Measurements from ENCODE around the gene SUPT7L.

The SUPT7L gene

DNA sequence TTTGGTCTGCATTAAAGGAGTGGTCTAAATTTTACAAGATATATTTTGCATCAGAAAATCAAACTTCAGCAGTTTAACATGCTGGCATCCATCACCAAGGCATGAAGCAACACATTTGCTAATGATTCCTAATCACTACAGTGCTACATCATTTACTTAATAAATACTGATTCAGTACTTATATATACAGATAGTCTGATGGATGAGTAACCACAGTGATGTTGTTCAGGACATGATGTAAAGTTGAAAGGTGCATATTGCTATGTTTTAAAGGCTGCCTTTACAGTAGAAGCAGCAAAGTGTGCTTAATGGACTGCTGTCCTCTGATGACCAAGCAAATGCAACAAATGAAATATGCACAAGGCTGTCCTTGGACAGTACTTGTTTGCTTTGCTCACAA lies 11.1 kb downstream of the SUPT7L start:
- no peak overlapping the region for H3K9ac ChIP-seq
- H3K36me3 ChIP-seq (ENCODE audit: insufficient read depth), result no peaks in the 10 kb centered on the region; the same call in 1 of the 2 replicates
- no peak for TF ChIP-seq CTCF (conservative IDR thresholded peaks at IDR 0.05; ENCODE audit: low read depth, low read length)
- H4K20me1 ChIP-seq (ENCODE audit: insufficient read depth), result no peaks in the 10 kb centered on the region
- no peak overlapping the region for H2AFZ ChIP-seq (ENCODE audit: low read depth)
- H3K4me2 ChIP-seq, result no peak overlapping the region
- no peak overlapping the region for H3K4me3 ChIP-seq (IDR thresholded peaks at IDR 0.05; ENCODE audit: insufficient read depth, low read depth, low read length)
- H3K27ac ChIP-seq, result no peak overlapping the region
- no peaks in the 10 kb centered on the region for H3K79me2 ChIP-seq (ENCODE audit: insufficient read depth, low read depth)
- no peaks in the 10 kb centered on the region for H3K4me1 ChIP-seq (ENCODE audit: low read depth, poor library complexity, severe bottlenecking)
- no peaks in the 10 kb centered on the region for H3K27me3 ChIP-seq (ENCODE audit: insufficient read depth, low read depth)

GRCh38 chr2:27651056-27651455 lies 12.4 kb downstream of the SUPT7L start:
- H3K9ac ChIP-seq, result no peak overlapping the region
- H3K36me3 ChIP-seq (ENCODE audit: insufficient read depth), result no peaks in the 10 kb centered on the region; the same call in 1 of the 2 replicates
- no peak for TF ChIP-seq CTCF (conservative IDR thresholded peaks at IDR 0.05; ENCODE audit: low read depth, low read length)

GRCh38 chr2:27647737-27648136 lies 15.7 kb downstream of the SUPT7L start:
- Histone ChIP-seq H3K4me1 (ENCODE audit: low read depth, poor library complexity, severe bottlenecking) (no peaks in the 10 kb centered on the region), H3K27ac (no peak overlapping the region), H3K4me3 (IDR thresholded peaks at IDR 0.05; ENCODE audit: insufficient read depth, low read depth, low read length) (no peak overlapping the region), H3K4me2 (no peak overlapping the region), H3K79me2 (ENCODE audit: insufficient read depth, low read depth) (no peaks in the 10 kb centered on the region), H3K9ac (no peak overlapping the region), H2AFZ (ENCODE audit: low read depth) (no peak overlapping the region), H3K36me3 (ENCODE audit: insufficient read depth) (no peaks in the 10 kb centered on the region; the same call in 1 of the 2 replicates), H4K20me1 (ENCODE audit: insufficient read depth) (no peaks in the 10 kb centered on the region), H3K27me3 (ENCODE audit: insufficient read depth, low read depth) (no peaks in the 10 kb centered on the region)
- TF ChIP-seq CTCF (conservative IDR thresholded peaks at IDR 0.05; ENCODE audit: low read depth, low read length), result no peak

More at GRCh38 chr2:27651056-27651455, 12.4 kb downstream of the SUPT7L start:
- Histone ChIP-seq H3K4me2 (no peak overlapping the region), H2AFZ (ENCODE audit: low read depth) (no peak overlapping the region), H3K4me3 (IDR thresholded peaks at IDR 0.05; ENCODE audit: insufficient read depth, low read depth, low read length) (no peak overlapping the region), H3K79me2 (ENCODE audit: insufficient read depth, low read depth) (no peaks in the 10 kb centered on the region), H3K4me1 (ENCODE audit: low read depth, poor library complexity, severe bottlenecking) (no peaks in the 10 kb centered on the region), H3K27ac (no peak overlapping the region), H3K27me3 (ENCODE audit: insufficient read depth, low read depth) (no peaks in the 10 kb centered on the region), H4K20me1 (ENCODE audit: insufficient read depth) (no peaks in the 10 kb centered on the region)

GRCh38 chr2:27647289-27647688 lies 16.1 kb downstream of the SUPT7L start:
- H3K4me1 ChIP-seq (ENCODE audit: low read depth, poor library complexity, severe bottlenecking), result no peaks in the 10 kb centered on the region
- no peak for TF ChIP-seq CTCF (conservative IDR thresholded peaks at IDR 0.05; ENCODE audit: low read depth, low read length)
- H3K27ac ChIP-seq, result no peak overlapping the region
- H3K9ac ChIP-seq, result no peak overlapping the region
- H3K4me2 ChIP-seq, result no peak overlapping the region
- no peak overlapping the region for H2AFZ ChIP-seq (ENCODE audit: low read depth)
- no peaks in the 10 kb centered on the region for H3K79me2 ChIP-seq (ENCODE audit: insufficient read depth, low read depth)
- H3K36me3 ChIP-seq (ENCODE audit: insufficient read depth), result no peaks in the 10 kb centered on the region; the same call in 1 of the 2 replicates
- H3K27me3 ChIP-seq (ENCODE audit: insufficient read depth, low read depth), result no peaks in the 10 kb centered on the region
- H3K4me3 ChIP-seq (IDR thresholded peaks at IDR 0.05; ENCODE audit: insufficient read depth, low read depth, low read length), result no peak overlapping the region
- no peaks in the 10 kb centered on the region for H4K20me1 ChIP-seq (ENCODE audit: insufficient read depth)

All from KMS-11 (cell line).